ENCODE measurements around the gene ACTR5. TPM values are rescaled to one million over a fixed set of nuclear protein-coding genes. Genes with fewer than 3 reads are reported as not detected.

ACTR5 gene
- total and polyA plus RNA-seq, 2 donors (not counting 3 experiments of a cell fraction or from before 2014, with no cell fraction given) = 8.8 to 11.3 TPM

DNA sequence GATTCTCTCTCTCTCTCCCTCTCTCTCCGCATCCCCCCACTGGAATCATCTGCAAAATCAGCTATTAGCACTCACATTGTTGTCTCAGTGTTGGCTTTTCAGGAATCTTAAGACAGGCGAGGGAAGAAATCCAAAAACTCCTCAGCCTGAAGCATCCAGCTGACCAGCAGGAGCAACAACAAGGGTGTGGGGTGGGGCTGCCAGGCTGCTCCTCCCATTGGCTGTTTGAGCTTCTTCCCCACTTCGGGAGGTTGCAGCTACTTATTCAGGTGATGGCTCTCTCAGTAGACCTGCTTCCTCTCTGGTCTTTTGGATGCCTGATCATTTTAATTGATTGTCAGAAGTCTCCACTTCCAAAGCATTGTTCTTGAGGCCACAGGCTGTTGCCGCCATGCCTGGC is 48.1 kb upstream of the ACTR5 start:
- no TSS peak for BruUV-seq (replicated peaks)
- no peaks in the 10 kb centered on the region for H4K20me1 ChIP-seq (replicated peaks; ENCODE audit: control insufficient read depth, extremely low read depth, insufficient read depth, low read length)
- FAIRE-seq = no peak

More for the DNA sequence above, 48.1 kb upstream of the ACTR5 start:
- no peak overlapping the region for H3K9ac ChIP-seq (replicated peaks; ENCODE audit: extremely low read depth, insufficient read depth, low read length)
- no peak overlapping the region for H3K27ac ChIP-seq (ENCODE audit: insufficient read depth, low read depth, low read length)
- intact Hi-C loops (cut with micrococcal nuclease) = no loop called here
- H2AFZ ChIP-seq (ENCODE audit: low read depth, low read length) = no peak overlapping the region
- ChIA-PET POLR2A (no interaction called here), CTCF (interaction anchor here (0.8 kb wide), 1 partner anchor 29 kb away, joined by 3 read pairs; no protein-coding TSS in a partner anchor)
- H3K4me2 ChIP-seq (ENCODE audit: insufficient read depth, low read length) = no peak overlapping the region
- H3K79me2 ChIP-seq (ENCODE audit: control insufficient read depth, insufficient read depth, low read length) = no peaks in the 10 kb centered on the region
- no peak overlapping the region for H3K4me3 ChIP-seq (replicated peaks in 1 of 3; ENCODE audit: insufficient read depth in 1 of 3, low read depth in 1 of 3, low read length in 3 of 3)
- no peak for DNase-seq (ENCODE audit: low read depth, low spot score)
- no peaks in the 10 kb centered on the region for H3K9me3 ChIP-seq (replicated peaks; ENCODE audit: control insufficient read depth, insufficient read depth, low read length)
- H3K4me1 ChIP-seq (ENCODE audit: control insufficient read depth, extremely low read depth, insufficient read depth, low read length) = no peaks in the 10 kb centered on the region
- H3K27me3 ChIP-seq (ENCODE audit: control insufficient read depth in 2 of 2, insufficient read depth in 2 of 2, low read length in 2 of 2) = peaks cover 9% of the 10 kb centered on the region in 2 experiments
- TF ChIP-seq, protein P1, sequence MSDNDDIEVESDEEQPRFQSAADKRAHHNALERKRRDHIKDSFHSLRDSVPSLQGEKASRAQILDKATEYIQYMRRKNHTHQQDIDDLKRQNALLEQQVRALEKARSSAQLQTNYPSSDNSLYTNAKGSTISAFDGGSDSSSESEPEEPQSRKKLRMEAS (IDR thresholded peaks at IDR 0.05; ENCODE audit: insufficient read depth, insufficient read length) = no peak
- TF ChIP-seq FOS (IDR thresholded peaks at IDR 0.05; ENCODE audit: borderline replicate concordance, insufficient read depth, low read length) (no peak), POLR2AphosphoS5 (IDR thresholded peaks at IDR 0.05; ENCODE audit: insufficient read depth, low read depth, low read length) (no peak), MYC (IDR thresholded peaks at IDR 0.05; ENCODE audit: low read depth, low read length) (no peak), EZH2 (IDR thresholded peaks at IDR 0.05; ENCODE audit: borderline replicate concordance, low read depth, low read length, severe bottlenecking) (no peak), POLR2A (IDR thresholded peaks at IDR 0.05; ENCODE audit: low read depth, low read length) (no peak), JUN (IDR thresholded peaks at IDR 0.05; ENCODE audit: borderline replicate concordance, insufficient read depth, insufficient read length, low read depth) (no peak), GATA2 (IDR thresholded peaks at IDR 0.05; ENCODE audit: insufficient read depth, insufficient read length, low read depth, low read length) (no peak), CTCF (IDR thresholded peaks at IDR 0.05; ENCODE audit: extremely low read depth in 1 of 2, insufficient read depth in 1 of 2, low read depth in 1 of 2, low read length in 2 of 2) (no peak)
- no peaks in the 10 kb centered on the region for H3K9me1 ChIP-seq (replicated peaks; ENCODE audit: control insufficient read depth, extremely low read depth, insufficient read depth, low read length)
- H3K36me3 ChIP-seq (ENCODE audit: control insufficient read depth in 2 of 2, extremely low read depth in 1 of 2, insufficient read depth in 2 of 2, low read length in 2 of 2) = no peaks in the 10 kb centered on the region
- dilution Hi-C loops (cut with MboI; ENCODE audit: extremely low pct_ligation_motif_present, low sequenced_read_pairs) = no loop called here
